ENCODE measurements around the gene ASB7.

DNA sequence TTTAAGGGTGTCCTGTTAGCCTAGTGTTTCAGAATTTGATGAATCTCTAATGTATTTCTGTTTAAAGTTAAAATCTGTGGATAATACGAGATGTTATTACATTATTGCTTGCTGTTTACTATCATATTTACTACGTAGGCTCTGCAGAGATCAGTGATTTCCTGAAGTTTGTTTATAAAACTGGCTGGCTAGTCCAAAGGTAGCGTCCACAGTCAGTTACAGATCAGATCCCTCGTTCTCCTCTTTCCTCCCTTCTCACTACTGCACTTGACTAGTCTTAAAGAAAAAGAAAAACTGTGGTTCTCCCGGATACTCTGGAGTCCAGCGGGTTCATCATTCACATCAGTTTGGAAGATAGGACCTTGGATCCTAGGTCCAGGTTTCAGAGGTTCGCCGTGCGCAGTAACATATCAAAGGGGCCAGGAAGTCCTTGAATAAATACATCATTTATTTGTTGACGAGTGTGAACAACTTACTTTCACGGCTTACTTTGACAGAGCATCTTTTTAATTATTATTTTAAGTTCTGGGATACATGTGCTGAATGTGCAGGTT is 35.9 kb downstream of the ASB7 start:
- TF ChIP-seq, protein P1, sequence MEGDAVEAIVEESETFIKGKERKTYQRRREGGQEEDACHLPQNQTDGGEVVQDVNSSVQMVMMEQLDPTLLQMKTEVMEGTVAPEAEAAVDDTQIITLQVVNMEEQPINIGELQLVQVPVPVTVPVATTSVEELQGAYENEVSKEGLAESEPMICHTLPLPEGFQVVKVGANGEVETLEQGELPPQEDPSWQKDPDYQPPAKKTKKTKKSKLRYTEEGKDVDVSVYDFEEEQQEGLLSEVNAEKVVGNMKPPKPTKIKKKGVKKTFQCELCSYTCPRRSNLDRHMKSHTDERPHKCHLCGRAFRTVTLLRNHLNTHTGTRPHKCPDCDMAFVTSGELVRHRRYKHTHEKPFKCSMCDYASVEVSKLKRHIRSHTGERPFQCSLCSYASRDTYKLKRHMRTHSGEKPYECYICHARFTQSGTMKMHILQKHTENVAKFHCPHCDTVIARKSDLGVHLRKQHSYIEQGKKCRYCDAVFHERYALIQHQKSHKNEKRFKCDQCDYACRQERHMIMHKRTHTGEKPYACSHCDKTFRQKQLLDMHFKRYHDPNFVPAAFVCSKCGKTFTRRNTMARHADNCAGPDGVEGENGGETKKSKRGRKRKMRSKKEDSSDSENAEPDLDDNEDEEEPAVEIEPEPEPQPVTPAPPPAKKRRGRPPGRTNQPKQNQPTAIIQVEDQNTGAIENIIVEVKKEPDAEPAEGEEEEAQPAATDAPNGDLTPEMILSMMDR (IDR thresholded peaks at IDR 0.05) = no peak
- TF ChIP-seq POLR2A (IDR thresholded peaks at IDR 0.05) = no peak

Measured in adrenal gland (tissue), 5 donors.